Fibroblast of skin of right biceps (primary cell): ENCODE results near the gene FGGY.
A peak's percentile ranks its signal among the peaks of the same experiment; 100 is the strongest.

ENCODE experiments used
- DNase-seq: peaks from one replicate; pipeline ENCODE4 v3.0.0-alpha.2; 2013

The FGGY gene

GRCh38 chr1:59417406-59417805 is 120.5 kb downstream of the FGGY start:
- DNase-seq = no peak

- no peak for DNase-seq
Measured at GRCh38 chr1:59418363-59419144, 121.7 kb downstream of the FGGY start.

- no peak for DNase-seq
Measured at GRCh38 chr1:59419361-59420140, 122.7 kb downstream of the FGGY start.

GRCh38 chr1:59421232-59421920 is 124.5 kb downstream of the FGGY start:
- no peak for DNase-seq

GRCh38 chr1:59422921-59423575 is 126.2 kb downstream of the FGGY start:
- DNase-seq = no peak

GRCh38 chr1:59427155-59427554 is 130.3 kb downstream of the FGGY start:
- peak; percentile 92 for DNase-seq

- DNase-seq = no peak
Measured at GRCh38 chr1:59427784-59428183, 130.9 kb downstream of the FGGY start.

- DNase-seq = no peak
Measured at GRCh38 chr1:59428828-59429227, 131.9 kb downstream of the FGGY start.

- DNase-seq = no peak
Measured at GRCh38 chr1:59429656-59430055, 132.8 kb downstream of the FGGY start.

- peak; percentile 65 for DNase-seq
Measured at GRCh38 chr1:59431566-59432294, 134.8 kb downstream of the FGGY start.

- no peak for DNase-seq
Measured at GRCh38 chr1:59432531-59433439, 135.9 kb downstream of the FGGY start.

GRCh38 chr1:59433440-59433813 is 136.5 kb downstream of the FGGY start:
- peak; percentile 75 for DNase-seq

GRCh38 chr1:59434336-59434735 is 137.4 kb downstream of the FGGY start:
- peak; percentile 77 for DNase-seq

- no peak for DNase-seq
Measured at GRCh38 chr1:59436637-59437036, 139.7 kb downstream of the FGGY start.

GRCh38 chr1:59438058-59438560 is 141.2 kb downstream of the FGGY start:
- DNase-seq = no peak

- DNase-seq = no peak
Measured at GRCh38 chr1:59442492-59442891, 145.6 kb downstream of the FGGY start.

- DNase-seq = peak; percentile 87
Measured at GRCh38 chr1:59443310-59443709, 146.4 kb downstream of the FGGY start.

- no peak for DNase-seq
Measured at GRCh38 chr1:59444520-59444919, 147.6 kb downstream of the FGGY start.

- DNase-seq = peak; percentile 50
Measured at GRCh38 chr1:59445040-59445439, 148.1 kb downstream of the FGGY start.

- DNase-seq = peak; percentile 99
Measured at GRCh38 chr1:59446257-59446901, 149.5 kb downstream of the FGGY start.

- DNase-seq = no peak
Measured at GRCh38 chr1:59452026-59452425, 155.1 kb downstream of the FGGY start.
